IPS DF 19.7 (cell line): ENCODE measurements around the gene EN2.

Experiments used
- DNase-seq: peaks from one replicate; pipeline ENCODE4 v3.0.0-alpha.2; 2013; ENCODE audit warnings: low read depth, low spot score

The EN2 gene

DNA sequence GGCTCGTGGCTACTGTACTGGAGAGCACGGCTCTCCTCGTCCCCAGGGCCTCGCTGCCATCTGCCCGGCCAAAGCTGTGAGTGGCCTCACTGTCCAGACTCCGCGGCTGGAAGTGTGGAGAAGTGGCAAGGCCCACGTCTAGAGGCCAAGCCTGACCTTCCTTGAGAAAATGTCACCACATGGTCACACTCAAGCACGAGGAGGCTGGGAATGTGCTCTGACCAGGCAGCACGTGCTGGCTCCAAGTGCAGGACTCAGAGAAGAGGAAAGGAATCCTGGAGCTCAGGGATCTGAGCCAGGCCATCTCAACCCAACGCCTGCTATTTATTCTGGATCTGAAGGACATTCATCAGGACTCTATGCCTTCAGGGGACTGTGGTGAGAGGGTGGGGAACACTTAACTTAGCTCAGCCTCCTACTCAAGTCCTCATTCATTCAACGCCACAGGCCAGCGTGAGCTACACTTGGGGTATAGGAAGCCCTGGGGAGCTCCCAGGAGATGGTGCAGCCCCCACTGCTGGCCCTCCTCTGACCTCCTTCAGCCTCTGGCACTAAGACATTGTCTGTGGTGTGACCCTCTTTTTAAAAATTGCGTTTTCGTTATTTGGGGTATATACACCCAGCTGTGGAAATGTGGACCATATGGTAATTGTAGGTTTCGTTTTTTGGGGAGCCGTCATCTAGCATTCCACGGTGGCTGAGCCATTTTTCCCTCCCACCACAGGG, 29.0 kb downstream of the EN2 start:
- DNase-seq = no peak

DNA sequence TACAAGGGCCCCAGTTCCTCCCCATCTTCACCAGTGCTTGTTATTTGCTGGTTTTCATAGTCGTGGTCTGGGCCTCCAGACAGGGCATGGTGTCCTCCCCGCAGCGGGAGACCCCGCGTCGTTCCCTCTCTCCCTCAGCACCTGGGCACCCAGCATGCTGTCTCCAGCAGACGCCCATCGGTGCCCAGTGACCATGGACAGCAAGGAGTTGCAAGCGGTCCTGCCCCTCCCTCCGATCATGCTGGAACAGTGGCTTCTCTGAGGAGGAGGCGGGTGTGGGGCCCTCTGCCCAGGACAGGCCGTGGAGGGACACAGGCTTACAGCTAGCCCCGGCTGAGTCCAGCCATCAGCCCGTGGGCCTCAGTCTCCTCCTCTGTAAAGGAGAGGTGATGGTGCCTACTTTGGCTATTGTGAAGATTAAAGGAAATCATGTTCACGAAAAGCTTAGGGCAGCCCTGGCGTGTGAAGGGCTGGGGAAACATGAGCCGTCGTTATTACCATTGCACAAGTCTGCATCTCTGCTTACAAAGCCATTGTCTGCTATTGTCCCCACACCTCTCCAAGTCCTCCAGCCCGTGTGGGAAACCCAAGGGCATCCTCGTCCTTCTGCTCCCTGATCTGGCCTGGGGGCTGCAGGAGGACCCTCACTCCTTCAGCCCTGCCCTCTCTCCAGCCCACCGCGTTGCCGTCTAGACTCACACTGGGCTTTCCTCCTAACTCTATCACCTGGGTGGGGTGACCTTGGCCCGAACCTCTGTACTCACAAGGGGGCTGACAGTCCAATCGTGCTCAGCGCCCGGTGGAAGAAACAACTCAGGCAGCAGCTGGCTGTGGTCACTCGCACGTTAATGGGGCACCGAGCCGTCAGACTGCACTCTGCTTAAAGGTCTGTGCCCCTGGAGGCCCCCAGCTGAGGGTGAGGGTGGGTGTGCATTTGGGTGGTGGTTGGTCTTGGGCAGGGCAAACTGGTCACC, 29.9 kb downstream of the EN2 start:
- DNase-seq = no peak

DNA sequence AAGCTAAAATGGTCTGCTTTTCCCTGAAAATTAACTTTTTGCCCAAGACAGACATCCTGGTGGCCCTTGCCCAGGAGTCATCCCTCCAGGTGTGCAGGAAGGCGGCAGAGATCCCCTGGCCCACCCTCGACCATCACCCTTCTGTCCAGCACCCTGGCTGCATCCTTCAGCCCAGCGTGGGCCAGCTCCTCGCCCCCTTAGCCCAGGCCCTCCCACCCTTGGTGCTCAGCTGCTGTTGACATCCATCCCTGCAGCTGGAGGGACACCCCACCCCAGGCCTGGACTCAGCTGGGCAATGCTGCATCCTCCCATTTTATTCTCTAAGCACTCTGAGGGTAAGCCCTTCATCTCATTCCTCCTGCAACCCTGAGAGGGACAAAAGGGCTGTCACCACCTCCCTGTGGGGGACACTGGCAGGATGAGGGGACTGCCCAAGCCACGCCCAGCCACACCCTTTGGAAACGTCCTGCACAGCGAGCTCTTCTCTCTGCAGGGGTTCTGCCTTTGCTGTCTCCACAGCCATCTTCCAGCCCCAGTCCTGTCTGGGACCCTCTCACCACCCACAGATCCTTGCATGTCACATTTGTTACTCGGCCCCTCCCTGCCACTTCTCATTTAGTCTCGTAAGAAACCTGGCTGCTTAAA, 30.7 kb downstream of the EN2 start:
- no peak for DNase-seq

GRCh38 chr7:155489158-155489840, 31.4 kb downstream of the EN2 start:
- DNase-seq = no peak

GRCh38 chr7:155489862-155490696, 32.1 kb downstream of the EN2 start:
- DNase-seq = no peak

- DNase-seq = no peak
These were observed 33.0 kb downstream of the EN2 start for GRCh38 chr7:155490697-155491628.

GRCh38 chr7:155491812-155492211, 33.9 kb downstream of the EN2 start:
- DNase-seq = no peak

- no peak for DNase-seq
These were observed 36.0 kb downstream of the EN2 start for GRCh38 chr7:155493744-155494538.

DNA sequence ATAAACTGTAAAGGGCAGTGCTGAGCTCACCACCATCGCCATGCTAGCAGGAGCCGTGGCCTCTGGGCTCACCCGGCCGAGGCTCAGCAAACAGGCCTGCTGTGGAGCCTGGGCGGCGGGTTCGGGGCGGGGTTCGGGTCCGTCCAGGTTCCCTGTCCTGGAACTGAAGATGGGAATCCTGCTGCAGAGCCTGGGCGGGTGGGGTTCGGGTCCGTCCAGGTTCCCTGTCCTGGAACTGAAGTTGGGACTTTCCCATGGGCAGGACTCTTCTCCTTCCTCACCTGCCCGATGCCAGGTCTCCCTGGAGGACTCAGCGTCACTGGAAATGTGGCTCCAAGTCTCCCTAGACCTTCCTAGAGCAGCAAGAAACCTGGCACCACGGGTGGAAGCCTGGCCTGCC, 36.6 kb downstream of the EN2 start:
- DNase-seq = no peak

GRCh38 chr7:155495440-155496248, 37.7 kb downstream of the EN2 start:
- no peak for DNase-seq

DNA sequence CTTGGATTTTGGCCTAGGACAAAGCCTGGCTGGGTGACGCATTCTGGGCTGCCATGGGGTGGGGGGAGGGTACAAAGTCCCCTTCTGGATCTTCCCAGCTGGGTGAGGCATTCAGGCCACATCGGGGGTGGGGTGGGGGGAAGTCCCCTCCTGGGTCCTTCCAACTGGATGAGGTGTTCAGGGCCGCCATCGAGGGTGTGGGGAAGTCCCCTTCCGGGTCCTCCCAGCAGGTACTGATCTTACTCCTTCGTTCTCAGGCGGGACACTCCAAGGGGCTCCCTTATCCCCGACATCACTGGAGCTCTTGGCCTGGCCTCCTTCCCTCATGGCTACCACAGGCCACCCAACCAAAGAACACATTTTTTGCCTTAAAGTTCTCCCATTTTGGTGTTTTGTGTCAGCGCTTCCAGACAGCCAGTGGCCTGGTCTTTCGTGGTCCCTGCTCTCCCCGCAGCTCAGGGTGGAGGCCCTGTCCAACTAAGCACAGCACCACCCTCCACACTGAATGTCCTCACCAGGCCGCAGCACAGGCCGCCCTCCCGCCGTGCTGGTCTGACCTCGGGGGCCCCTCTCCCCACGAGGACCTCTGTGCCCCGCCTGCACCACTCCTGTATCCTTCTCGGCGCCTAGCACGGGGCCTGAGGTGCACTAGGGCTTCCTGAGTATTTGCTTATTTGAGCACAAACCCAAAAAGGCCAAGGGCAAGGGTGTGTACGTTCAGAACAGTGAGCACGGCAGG, 38.5 kb downstream of the EN2 start:
- DNase-seq = no peak

DNA sequence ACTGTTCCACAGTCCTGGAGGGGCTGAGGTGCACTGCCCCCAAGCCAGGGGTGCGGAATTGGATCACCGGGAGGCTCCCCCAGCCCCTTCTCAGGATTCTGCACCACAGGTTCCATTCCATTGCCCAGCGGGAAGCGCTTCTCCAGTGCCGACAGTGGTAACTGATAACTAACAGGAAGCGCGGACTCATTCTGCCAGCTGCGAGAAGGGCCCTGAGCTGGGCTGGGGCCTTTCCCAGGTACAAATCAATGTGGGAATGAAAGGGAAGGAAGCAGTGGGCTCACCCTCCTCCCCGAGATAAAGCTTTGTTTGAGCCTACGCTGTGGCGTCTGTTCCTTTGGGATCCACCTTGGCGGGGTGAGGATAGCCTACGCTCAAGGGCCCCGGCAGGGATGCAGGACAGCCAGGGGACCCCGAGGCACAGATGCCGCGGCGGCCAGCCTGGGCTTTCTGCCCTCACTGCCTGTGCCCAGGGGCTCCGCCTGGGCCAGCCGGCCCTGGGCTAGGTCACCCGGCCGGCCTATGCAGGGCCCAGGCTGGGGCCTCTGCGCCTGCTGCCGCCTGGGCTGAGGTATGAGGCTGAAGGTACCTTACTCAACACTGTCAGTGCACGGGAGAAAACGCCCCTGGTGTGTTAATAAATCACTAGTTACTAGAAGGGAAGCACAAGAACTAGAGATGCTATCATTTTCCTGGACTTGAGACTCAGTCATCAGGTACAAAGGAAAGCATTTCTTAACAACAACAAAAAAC, 39.4 kb downstream of the EN2 start:
- no peak for DNase-seq

DNA sequence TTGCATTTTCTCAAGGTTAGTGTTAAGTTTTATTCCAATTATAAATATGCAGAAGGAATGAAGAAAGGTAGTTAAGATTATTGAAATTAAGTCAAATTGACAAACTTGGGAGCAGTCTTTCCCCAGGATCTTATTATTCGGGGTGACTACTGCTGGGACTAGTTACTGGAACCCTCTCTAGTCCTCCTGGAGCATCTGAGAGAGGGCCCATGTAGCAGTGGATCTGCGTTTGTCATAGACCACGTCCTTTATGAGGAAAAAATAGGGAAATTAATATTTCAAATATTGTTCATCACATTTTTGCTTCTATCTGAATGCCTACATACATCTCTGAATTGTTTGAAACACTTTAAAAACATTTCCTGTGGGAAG, 47.5 kb downstream of the EN2 start:
- no peak for DNase-seq

- no peak for DNase-seq
These were observed 49.0 kb downstream of the EN2 start for GRCh38 chr7:155506854-155507337.

- DNase-seq = no peak
These were observed 49.6 kb downstream of the EN2 start for GRCh38 chr7:155507576-155507975.
